ENCODE measurements around the gene RAB44.

- TF ChIP-seq CTCF (conservative IDR thresholded peaks at IDR 0.05 in 1 of 2, IDR thresholded peaks at IDR 0.05 in 1 of 2; ENCODE audit: extremely low read depth in 1 of 2, insufficient read depth in 1 of 2, low read depth in 1 of 2, low read length in 2 of 2) (no peak), EZH2 (IDR thresholded peaks at IDR 0.05; ENCODE audit: borderline replicate concordance, low read length) (no peak)
Measured at GRCh38 chr6:36691011-36691410, 6.6 kb upstream of the RAB44 start.

Measured in mammary epithelial cell (primary cell).